Measurements from ENCODE around the gene NCCRP1.

The NCCRP1 gene

DNA sequence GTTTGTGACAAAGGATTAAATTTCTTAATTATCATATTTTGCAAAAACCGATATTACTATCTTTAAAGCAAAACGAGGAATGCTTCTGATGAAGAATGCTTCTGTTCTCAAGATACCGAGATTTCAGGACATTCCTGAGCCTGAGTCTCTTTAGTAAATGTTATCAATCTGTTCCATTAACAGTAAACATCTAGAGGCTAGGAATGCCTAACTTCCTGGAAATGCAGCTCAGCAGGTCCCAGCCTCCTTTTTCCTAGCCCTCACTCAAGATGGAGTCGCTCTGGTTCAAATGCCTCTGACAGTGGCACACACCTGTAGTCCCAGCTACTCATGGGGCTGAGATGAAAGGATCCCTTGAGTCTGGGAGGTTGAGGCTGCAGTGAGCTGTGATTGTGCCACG is 54.3 kb downstream of the NCCRP1 start:
- no peak overlapping the region for H3K27ac ChIP-seq (ENCODE audit: low read depth, low read length)
- no peaks in the 10 kb centered on the region for H3K4me1 ChIP-seq (ENCODE audit: control insufficient read depth, insufficient read depth, low read length)
- H3K4me3 ChIP-seq (ENCODE audit: low read depth, low read length), result no peak overlapping the region
- H3K36me3 ChIP-seq (ENCODE audit: control insufficient read depth, insufficient read depth, low read length), result no peaks in the 10 kb centered on the region
- H3K9ac ChIP-seq (ENCODE audit: low read depth, low read length), result no peak overlapping the region
- H3K27me3 ChIP-seq (ENCODE audit: control insufficient read depth, insufficient read depth, low read length), result peaks cover 53% of the 10 kb centered on the region
- H3K9me3 ChIP-seq (ENCODE audit: control insufficient read depth, insufficient read depth, low read length), result no peaks in the 10 kb centered on the region

Data from HUES48 (cell line).